HG02610 (cell line): Measurements from ENCODE around the gene COMP.

Source experiments
- ATAC-seq: cut with Tn5 transposase; IDR thresholded peaks from one replicate; pipeline ENCODE4 v1.9.1; 2021; ENCODE audit warnings: mild to moderate bottlenecking, moderate library complexity; ENCODE audit not compliant: unreplicated experiment

Gene COMP

DNA sequence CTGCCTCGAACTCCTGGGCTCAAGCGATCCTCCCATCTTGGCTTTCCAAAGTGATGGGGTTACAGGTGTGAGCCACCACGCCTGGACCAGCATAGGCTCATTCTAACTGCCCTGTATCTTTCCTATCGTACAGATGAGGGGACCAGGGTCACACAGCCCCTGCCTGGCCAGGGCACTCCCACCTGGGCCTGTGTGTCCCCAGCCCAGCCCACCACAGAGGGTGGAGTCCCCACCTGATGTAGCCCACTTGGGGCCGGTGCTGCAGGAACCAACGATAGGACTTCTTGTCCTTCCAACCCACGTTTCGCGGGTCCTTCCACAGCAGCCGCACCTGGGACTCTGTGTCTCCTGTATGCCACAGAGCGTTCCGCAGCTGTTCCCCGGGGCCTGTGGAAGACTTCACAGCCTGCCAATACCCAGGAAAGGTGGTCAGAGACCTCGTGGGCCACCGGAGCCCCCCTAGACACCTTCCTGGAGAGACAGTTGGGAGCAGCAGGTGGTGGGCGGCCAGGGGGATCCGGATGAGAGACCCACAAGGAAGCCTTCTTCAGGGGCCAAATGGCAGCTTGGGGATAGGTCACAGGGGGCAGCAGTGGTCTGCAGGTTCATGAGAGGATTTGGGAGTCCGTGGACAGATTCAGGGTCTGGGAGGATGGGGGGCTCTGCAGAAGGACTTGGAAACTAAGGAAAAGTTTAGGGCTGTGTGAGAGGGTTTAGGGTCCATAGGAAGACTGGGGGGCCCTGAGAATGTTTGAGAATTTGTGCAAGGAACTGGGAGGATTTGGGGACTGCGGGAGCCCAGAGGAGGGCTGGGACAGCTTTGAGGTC is 6.9 kb downstream of the COMP start:
- no peak for ATAC-seq

DNA sequence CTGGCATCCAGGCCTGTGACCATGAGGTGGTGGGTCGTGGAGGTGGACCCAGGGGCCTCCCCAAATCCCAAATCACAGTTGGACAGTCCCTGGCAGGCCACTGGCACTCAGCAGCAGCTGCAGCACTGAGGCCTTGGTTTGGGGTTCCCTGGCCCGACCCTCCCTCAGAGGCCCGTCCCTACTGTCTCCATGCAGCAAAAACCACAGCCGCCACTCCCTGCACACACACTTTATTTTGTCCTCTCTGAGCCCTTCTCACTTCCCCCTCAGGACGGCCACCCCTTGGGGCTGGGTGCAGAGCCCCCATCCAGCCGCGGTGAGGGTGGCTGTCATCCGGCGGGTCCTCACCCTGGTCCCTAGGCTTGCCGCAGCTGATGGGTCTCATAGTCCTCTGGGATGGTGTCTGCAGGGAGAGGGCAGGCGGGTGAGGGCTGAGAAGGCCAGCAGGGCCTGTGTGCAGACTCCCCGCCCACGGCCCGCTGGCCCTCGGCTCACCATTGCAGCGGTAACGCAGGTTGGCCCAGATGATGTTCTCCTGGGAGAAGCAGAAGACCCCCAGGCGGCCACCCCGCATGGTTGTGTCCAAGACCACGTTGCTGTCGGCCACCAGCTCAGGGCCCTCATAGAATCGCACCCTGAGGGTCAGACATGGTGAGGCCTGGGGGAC is 8.4 kb downstream of the COMP start:
- ATAC-seq: no peak

DNA sequence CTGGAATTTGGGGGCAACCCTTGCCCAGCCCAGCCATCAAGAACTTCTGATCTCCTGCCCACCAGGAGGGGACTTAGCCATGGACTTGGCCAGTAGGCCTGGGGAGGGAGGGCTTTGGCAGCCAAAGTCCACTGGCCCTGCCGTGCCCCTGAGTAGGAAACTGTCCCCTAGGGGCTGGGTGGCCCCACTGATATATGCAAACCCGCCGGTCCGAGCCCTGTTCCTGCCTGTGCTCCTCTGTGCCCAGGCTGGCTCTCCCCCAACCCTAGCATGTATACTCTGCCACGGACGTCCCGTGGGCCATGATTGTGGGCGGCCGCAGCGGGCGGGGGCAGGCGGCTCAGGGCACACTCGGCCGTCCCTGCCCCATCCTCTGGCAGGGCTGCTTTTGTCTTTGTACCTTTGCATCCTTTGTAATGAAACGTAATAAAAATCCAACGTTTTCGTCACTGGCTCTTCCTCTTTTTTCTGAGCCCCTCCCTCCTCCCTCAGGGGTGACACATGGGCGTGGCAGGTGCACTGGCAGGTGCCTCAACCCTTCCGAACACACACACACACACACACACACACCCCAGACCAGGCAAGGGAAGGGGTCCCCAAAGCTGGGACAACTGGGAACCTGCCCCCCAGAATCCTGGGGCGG is 9.1 kb downstream of the COMP start:
- no peak for ATAC-seq

- ATAC-seq: no peak
Measured at GRCh38 chr19:18781047-18781600, 10.0 kb downstream of the COMP start.

DNA sequence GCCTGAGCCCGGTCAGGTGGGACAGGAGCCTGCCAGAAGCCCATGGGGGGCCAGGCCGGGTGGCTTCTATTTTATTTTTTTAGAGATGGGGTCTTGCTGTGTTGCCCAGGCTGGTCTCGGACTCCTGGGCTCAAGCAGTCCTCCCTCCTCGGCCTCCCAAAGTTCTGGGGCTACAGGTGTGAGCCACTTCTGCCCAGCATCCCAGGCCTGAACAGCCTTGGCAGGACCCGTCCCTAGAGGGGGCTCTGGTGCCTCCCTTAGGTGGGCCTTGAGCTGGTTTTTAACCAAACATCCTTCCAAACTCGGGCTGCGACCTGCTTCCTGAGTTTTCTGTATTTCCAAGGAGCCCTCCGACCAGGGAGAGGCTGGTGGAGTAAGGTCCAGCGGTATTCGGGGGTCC is 10.5 kb downstream of the COMP start:
- no peak for ATAC-seq

- ATAC-seq: no peak
Measured at GRCh38 chr19:18780081-18780480, 11.0 kb downstream of the COMP start.

- no peak for ATAC-seq
Measured at GRCh38 chr19:18778826-18779495, 12.1 kb downstream of the COMP start.

GRCh38 chr19:18778076-18778389 is 13.1 kb downstream of the COMP start:
- ATAC-seq: no peak

DNA sequence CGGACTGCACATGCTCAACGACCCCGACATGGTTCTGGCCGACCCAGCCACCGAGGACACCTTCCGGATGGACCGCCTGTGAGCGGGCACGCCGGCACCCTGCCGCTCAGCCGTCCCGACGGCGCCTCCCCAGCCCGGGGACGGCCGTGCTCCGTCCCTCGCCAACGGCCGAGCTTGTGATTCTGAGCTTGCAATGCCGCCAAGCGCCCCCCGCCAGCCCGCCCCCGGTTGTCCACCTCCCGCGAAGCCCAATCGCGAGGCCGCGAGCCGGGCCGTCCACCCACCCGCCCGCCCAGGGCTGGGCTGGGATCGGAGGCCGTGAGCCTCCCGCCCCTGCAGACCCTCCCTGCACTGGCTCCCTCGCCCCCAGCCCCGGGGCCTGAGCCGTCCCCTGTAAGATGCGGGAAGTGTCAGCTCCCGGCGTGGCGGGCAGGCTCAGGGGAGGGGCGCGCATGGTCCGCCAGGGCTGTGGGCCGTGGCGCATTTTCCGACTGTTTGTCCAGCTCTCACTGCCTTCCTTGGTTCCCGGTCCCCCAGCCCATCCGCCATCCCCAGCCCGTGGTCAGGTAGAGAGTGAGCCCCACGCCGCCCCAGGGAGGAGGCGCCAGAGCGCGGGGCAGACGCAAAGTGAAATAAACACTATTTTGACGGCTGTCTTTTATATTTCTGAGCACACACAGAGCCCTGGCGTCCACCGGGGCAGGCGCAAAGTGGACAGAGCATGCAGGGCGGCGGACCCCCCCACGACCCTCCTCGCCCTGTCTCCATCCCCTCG is 13.6 kb downstream of the COMP start:
- ATAC-seq: no peak

DNA sequence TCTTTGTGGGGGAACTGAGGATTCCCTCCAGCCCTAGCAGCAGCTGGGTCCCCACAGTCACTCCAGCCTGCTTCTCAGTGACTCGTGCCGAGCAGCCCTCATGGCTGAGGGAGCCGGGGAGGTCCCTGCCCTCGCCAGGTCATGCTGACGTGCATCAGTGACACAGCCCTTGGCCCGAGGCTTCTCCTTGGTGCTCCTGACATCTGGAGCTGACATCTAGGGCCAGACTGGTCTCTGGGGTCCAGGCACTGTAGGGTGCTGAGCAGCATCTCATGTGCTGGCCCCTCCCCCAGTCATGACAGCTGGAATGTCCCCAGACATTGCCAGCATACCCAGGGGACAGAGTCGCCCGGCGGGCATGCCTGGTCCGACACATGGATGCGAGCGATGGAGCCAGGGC is 14.4 kb downstream of the COMP start:
- ATAC-seq: no peak

DNA sequence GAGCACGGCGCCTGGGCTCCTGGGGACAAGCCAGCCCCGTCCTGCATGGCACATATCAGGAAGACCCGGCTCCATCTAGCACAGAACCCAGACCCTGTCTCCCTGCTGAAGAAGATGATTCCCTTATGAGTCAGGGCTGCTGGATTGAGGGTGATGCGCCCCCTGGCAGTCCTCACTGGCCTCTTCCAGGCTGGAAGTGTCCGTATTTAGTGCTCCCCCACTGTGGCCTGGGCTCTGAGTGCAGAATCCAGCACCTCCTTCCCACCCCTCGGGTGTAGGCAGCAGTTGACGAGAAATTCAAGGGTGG is 14.9 kb downstream of the COMP start:
- ATAC-seq: no peak

DNA sequence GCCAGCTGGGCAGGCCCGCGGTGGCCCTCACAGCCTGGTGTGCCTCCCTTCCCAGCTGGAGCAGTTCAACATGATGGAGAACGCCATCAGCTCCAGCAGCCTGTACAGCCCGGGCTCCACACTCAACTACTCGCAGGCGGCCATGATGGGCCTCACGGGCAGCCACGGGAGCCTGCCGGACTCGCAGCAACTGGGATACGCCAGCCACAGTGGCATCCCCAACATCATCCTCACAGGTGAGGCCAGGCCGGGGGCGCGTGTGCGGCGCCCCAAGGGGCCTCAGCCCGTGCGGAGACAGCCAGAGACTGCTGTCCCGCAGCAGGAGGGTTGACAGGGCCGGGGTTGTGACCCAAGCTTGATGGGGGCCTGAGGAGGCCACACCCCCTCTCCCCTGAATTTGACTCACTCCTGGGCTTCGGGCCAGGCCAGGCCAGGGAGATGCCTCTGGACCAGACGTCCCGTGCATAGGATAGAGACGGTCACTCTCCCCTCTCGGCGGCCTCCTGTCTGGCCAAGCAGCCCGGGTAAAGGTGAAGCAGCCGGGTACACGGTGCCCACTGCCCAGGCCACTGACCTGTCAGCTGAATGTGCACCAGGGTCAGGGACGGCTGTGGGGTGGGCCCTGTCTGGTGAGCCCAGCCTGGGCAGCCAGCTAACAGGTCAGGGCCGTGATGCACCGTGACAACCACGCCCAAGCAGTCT is 15.4 kb downstream of the COMP start:
- no peak for ATAC-seq

DNA sequence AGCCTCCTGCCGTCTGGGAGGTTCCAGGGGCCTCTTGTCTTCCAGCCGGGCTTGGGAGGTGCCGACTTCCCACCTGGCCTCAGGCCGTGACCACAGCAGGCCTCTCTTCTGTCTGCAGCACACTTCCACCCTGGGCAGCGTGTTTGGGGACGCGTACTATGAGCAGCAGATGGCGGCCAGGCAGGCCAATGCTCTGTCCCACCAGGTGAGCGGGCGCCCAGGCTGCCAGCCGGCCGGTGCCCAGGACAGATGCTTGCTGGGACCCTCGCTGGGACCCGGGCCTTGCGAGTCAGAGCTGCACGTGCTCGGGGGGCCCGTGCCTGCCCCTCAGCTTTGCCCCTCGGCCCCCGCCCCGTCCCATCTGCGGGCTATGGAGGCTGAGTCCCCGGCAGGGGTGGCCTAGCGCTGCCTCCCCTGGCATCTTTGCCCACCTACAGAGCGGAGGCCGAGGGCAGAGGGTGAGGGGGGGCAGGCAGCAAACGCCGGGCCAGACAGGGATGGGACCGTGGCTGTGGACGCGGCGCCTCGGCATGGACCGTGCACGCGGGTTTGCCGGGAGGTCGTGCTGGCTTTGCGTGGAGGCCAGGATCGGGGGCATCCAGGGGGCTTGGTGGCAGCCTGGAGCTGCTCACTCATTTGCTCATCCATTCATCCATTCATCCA is 16.2 kb downstream of the COMP start:
- ATAC-seq: no peak

- no peak for ATAC-seq
Measured at GRCh38 chr19:18774107-18774506, 17.0 kb downstream of the COMP start.

- no peak for ATAC-seq
Measured at GRCh38 chr19:18773682-18774081, 17.4 kb downstream of the COMP start.

DNA sequence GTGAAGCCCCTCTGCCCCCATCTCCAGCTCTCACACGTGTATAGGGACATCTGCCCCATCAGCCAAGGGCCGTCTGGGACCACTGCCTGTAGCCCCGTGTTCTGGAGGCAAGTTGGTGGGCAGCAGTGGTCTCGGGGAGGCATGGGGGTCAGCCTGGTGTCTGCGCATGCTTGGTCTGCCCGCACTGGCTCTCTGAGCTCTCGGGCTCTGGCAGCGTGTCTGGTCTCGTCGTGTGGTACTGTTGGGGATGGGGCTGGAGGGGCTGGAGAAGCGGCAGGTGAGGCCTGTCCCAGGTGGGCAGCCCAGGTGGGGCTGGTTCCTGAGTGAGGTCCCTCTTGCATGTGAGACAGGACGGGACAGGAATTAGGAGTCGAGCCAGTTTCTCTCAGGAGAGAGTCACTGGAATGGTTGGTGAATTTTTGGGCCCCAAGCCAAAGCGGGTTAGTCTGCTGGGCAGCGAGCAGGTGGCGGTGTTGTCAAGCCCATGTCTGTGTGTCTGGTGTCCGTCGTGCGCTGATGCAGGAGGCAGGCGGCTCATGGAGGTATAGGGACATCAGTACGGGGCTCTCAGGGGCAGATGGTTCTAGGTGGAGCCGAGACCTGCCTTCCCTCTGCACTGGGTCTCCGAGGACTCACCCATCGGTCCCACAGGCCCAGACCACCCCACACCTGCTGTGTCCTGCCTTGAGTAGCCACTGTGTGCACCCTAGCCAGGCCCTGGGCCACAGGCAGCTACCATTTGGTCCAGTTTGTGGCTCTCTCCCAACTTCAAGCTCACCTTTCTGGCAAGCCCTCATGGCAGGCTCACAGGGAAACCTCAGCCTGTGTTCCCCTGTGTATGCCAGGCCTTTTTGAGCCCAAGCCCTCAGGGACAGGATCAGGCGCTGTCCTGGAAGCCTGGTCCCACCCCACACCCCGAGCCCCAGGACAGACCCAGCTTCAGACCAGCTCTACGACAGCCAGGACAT is 18.2 kb downstream of the COMP start:
- ATAC-seq: no peak

DNA sequence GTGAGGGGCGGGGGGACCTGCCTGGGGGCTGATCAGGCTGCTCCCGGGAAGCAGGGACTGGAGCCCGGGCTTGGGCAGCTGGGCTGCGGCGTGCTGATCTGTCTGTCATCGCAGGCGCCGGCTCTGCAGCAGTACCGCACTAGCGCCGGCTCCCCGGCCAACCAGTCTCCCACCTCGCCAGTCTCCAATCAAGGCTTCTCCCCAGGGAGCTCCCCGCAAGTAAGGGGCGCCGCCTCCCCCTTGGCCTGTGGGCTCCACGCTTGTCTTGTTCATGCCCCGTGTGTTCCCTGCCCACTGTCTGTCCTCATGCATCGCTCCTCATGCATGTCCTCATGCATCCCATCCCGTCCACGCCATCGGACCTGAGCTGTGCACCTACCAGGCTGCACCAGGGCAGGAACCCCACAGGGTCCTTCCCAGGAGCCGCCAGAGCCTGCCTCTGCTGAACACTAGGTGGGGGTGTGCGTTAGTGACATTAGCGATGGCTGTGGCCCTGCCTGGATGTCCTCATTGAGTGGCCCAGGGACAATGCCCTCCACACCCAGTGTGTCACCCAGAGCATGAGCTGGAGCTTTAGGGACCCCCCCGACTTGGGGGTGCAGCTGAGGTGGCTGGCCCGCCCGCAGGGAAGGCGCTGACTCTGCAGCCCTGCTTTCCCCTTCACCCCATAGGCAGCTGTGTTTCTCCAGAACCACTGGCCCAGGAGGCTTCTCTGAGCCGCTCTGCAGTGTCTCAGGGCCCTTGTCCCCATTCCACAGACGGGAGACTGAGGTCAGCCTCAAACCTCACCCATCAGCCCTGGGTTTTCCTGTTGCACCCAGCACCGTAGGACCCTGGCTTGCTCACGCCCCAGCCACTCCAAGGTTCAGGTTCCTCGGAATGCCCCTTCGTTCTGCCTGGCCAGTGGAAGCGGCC is 19.5 kb downstream of the COMP start:
- ATAC-seq: no peak
